HG03565 (cell line): ENCODE results near the gene ITGA2B.
"Not testable (repeated sequence)": the region's sequence is repeated elsewhere in the genome, so short reads cannot be mapped to it uniquely, and the experiment has no call there.

Source experiments
- ATAC-seq: cut with Tn5 transposase; IDR thresholded peaks from one replicate; pipeline ENCODE4 v1.9.1; 2021; ENCODE audit warnings: mild to moderate bottlenecking, moderate library complexity; ENCODE audit not compliant: unreplicated experiment

The ITGA2B gene

GRCh38 chr17:44352828-44353671 is 36.4 kb downstream of the ITGA2B start:
- ATAC-seq, result no peak

- ATAC-seq, result no peak
Observed at GRCh38 chr17:44351961-44352827, 37.3 kb downstream of the ITGA2B start.

GRCh38 chr17:44351464-44351863 is 38.0 kb downstream of the ITGA2B start:
- no peak for ATAC-seq

GRCh38 chr17:44350733-44351226 is 38.7 kb downstream of the ITGA2B start:
- ATAC-seq, result no peak

- ATAC-seq, result no peak
Observed at GRCh38 chr17:44349553-44350070, 39.8 kb downstream of the ITGA2B start.

GRCh38 chr17:44348988-44349364 is 40.5 kb downstream of the ITGA2B start:
- peak; percentile 0 for ATAC-seq

- ATAC-seq, result peak; percentile 29
Observed at GRCh38 chr17:44348234-44348987, 41.0 kb downstream of the ITGA2B start.

- ATAC-seq, result not testable (repeated sequence)
Observed at GRCh38 chr17:44347206-44348055, 42.0 kb downstream of the ITGA2B start.

GRCh38 chr17:44346064-44346844 is 43.2 kb downstream of the ITGA2B start:
- no peak for ATAC-seq

GRCh38 chr17:44345454-44346026 is 43.9 kb downstream of the ITGA2B start:
- ATAC-seq, result no peak

- no peak for ATAC-seq
Observed at GRCh38 chr17:44344939-44345453, 44.5 kb downstream of the ITGA2B start, which contains the start of gene GRN. Gene GRN (plus strand): TSS chr17:44345302. CDS start chr17:44349165, 3,863 bp downstream.

GRCh38 chr17:44343510-44344209 is 45.8 kb downstream of the ITGA2B start:
- no peak for ATAC-seq

- ATAC-seq, result not testable (repeated sequence)
Observed at GRCh38 chr17:44340553-44340952, 48.9 kb downstream of the ITGA2B start.

- no peak for ATAC-seq
Observed at GRCh38 chr17:44338702-44339101, 50.7 kb downstream of the ITGA2B start.

GRCh38 chr17:44335968-44336367 is 53.5 kb downstream of the ITGA2B start:
- no peak for ATAC-seq

GRCh38 chr17:44335564-44335963 is 53.9 kb downstream of the ITGA2B start:
- ATAC-seq, result no peak

GRCh38 chr17:44334727-44335126 is 54.7 kb downstream of the ITGA2B start:
- no peak for ATAC-seq

GRCh38 chr17:44334315-44334714 is 55.1 kb downstream of the ITGA2B start:
- ATAC-seq, result no peak
